GM18502 (cell line): ENCODE data around the gene SLC17A9.

Experiments
- ATAC-seq: cut with Tn5 transposase; IDR thresholded peaks from one replicate; pipeline ENCODE4 v1.9.1; 2021; ENCODE audit warnings: mild to moderate bottlenecking; ENCODE audit not compliant: unreplicated experiment, poor library complexity

SLC17A9 gene

DNA sequence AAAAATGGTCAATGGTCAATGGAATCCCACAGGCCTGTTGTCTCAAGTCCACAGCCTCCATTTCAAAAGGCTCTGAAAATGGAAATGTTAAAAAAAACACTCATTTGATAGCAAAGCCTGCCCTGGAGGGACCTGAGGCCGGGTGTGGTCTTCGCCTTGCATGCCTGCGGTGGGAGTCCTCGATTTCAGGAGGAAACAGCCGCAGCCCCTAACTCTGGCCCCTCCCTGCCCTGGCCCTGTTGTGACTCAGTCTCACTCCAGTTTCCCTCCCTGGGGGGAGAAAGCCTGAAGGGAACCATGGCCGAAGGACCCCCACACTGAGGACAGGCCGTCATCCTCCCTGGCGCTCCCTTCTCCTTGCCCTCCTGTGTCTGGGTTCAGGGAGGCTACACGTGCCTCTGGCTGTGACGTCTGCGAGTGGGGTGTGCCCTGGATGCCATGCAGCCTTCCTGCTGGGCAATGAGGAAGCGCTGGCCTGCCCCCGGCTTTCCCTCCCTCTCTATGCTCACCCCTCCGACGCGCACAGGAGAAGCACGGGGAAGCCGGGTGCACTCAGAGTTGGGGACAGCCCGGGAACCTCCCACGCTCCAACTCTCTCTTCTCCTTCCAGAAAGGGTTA, 45.0 kb downstream of the SLC17A9 start:
- ATAC-seq = no peak

DNA sequence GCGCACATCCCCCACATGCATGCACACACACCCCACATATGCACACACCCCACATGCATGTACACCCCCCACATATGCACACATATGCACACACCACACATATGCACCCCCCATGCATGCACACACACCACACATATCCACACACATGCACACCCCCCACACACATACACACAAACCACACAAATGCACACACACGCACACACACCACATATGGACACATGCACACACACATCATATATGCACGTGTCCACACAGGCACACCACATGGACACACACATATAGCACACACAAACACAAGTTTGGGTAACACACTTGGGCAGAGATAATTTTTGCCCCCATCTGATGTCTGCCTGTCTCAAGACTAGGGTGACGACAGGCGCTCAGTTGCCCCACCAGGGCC, 45.9 kb downstream of the SLC17A9 start:
- no peak for ATAC-seq

DNA sequence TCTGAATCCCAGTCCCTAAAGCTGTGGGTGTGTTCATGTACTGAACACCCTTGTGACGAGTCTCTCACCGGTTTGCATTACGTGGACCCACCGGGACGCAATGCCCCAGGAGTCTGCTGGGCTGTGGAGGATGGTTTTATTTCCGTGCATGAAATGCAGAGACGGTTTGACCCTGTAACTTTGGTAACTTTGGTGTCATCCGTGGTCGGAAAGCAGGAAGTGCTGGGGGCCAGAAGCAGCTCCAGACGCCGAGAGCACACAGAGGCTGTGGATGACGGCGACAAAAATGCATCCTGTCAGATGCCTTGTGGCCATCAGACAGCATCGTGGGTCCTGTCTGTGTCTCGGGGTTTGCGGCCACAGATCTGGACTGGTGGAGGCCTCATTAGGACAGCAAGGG, 47.1 kb downstream of the SLC17A9 start:
- ATAC-seq = no peak

DNA sequence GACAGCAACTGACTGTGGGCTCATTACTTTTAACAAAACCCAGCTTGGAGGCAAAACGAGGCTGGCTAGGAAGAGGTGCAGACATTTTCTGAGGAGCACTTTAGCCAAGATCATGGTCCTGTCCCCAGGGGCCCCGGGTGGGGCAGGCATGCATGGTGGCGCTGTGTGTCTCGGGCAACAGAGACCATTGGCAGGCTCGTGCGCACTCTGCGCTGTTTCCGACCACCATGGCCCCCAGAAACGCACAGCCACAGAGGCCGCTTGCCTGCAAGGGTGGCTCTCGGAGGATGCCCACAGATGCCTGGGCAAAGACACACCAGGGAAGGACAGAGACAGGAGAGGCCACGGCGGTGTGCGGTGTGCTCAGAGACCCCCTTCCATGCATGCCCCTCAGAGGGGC, 47.5 kb downstream of the SLC17A9 start:
- ATAC-seq = no peak

DNA sequence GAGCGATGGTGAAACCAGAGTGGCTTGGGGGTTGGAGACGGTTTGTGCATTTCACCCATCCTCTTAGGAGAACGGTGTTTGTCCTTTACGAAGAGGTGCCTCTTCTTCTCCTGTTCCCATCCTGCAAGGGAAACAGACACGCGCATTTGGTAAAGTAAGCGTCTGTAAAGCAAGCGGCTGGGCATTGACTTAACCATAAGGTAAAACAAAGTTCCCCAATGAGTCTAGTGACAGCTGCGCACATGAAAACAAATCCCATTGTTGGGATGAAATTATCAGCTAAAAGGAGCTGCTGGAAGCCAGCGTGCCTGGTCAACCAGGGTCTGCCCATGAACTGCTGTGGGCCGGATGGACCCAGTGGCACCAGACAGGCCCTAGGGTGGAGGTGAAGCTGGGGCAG, 48.4 kb downstream of the SLC17A9 start:
- no peak for ATAC-seq

DNA sequence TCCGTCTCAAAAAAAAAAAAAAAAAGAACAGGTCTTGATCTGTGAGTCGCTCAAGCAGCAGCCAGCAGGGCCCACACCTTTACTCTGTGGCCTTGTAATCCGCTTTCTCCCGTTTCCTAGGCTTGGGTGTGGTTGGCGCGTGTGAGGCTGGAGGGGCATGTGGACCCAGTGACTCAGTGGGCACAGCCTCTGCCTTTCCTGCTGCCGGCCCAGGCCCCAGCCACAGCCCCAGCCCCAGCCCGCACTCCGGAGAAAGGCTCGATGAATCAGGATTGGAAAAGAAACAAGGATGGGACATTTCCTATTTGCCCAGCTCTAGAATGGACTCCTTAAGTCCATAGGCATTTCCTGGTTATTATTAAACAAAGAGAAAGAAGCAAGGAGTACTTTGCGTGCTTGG, 50.0 kb downstream of the SLC17A9 start:
- ATAC-seq = no peak

DNA sequence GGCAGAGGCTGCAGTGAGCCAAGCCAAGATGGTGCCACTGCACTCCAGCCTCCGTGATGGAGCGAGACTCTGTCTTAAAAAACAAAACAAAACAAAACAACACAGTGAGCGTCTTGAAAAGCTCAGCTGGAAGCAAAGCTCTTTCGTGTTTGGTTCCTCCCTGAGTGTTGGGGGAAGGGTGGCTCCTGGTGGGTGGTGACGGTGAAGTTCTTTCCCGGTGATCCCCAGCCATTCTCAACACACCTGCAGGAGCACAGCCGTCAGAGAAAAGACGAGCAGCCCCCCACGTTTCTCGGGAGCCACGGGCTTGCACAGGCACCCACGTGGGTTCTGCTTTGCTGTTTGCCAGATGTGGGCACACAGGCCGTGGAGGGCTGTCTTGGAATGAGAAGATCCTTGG, 51.0 kb downstream of the SLC17A9 start:
- ATAC-seq = no peak

DNA sequence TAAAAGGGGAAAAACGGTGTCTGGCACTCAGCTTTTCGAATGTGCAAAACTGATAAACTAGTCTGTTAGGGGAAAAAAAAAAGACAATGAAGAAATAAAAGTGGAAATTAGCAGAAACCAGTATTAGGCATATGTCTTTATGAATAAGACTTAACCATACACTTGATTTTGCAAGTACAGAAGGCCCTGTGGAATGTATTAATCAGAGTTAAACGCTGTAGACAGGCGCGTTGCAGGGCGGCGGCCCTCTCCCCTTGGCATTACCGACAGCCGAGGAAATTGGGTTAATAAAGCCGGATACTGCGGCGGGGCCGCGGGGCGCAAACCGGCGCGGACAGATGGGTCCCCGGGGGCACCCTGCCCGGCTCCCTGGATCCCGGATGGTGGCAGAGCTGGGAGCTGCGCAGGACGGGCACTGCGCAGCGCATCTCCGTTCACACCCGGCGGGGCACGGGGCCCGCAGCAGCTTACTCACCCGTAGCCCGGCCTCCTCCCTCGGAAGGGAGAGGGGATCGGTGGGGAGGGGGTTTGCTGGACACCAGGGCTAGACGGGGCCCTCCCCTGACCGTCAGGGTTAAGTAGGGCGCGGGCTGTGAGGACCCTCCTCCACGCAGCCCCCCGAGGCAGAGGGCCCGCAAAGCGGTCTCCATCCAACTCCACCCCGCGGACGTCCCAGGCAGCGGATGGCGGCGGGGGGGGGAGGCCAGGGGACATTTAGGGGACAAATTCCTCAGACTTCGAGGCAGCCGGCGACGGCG, 52.3 kb downstream of the SLC17A9 start:
- ATAC-seq = no peak

DNA sequence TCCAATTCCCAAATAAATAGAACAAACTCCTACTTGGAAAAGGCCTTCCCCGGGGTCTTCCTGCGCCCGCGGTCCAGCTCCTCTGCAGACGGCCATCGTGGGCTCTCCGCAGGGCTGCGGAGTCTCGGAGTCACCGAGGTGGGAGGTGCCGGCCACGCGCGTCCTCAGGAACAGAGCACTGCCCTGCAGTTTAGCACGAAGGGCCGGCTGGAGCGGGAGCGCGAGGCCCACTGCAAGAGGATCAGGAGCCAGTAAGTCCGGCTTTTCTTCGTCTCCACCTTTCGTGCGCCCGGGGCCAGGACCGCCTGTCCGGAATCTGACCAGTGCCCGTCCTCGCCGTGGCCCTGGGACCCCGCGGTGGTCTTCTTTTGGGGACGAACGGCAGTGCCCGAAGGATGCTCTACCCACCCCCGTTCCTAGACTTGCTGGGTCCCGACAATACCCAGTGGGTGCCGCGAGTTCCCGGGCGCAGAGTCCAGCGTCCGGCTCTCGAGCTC, 52.9 kb downstream of the SLC17A9 start:
- ATAC-seq = no peak

DNA sequence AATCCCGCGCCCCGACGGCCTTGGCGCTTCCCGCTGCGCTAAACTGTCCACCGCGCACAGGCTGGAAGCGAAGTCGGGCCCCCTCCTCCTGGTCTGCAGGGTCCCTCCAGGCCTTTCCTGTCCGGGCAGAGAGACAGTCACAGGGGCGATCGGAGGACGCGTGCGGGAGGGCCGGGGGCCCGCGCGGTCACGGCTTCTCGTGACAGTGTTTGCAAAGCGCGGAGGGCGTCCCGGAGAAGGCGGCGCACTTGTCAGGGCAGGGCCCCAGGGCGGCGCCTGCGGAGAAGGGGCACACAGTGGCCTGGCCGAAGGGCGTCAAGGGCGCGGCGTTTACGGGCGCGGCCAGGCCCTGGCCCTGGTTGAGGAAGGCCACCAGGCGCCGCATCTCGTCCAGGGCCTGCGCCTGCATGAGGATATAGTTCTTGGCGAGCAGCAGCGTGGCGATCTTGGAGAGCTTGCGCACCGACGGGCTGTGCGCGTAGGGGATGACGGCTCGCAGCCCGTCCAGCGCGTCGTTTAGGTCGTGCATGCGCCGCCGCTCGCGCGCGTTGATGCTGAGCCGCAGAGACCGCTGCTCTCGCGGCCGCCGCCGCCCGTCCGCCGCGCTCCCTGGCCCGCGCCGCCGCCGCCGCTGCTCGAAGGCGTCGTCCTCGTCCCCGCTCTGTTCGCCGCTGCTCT, 53.5 kb downstream of the SLC17A9 start:
- ATAC-seq = no peak

DNA sequence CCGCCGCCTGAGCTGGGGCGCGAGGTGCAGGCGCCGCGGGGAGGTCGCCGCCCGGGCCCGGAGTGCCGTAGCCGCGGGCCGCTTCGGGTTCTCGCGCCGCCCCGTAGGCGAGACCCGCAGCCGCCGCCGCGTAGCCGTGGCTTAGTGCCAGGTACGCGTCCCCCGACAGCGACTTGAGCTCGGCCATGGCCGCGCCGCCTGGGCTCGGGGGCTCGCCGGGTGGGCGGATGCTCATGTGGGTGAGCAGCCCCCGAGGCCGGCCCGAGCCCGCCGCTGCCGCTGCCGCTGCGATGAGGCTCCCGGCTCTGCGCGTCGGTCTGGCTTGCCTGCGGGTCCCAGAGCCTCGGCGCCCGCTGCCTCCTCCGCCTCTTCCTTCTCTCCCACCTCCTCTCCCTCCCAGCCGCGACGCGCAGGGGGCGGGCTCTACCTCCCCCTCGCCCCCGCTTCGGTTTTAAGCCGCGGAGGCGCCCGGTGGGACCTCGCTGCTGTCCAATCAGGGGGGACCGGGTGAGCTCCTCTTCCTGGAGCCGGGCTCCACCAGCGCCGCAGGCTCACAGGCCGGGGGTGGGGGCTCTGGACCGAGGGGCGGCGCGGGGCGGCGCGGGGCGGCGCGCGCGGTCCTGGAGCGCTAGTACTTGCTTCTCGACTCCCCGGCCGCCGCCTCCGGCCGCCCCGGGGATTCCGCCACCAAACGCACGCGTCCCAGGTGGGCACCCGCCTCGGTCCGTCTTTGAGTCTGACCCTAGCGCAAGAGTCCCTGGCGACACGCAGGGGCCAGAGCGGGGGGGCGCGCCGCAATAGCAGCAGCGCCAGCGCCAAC, 54.2 kb downstream of the SLC17A9 start, which contains the start of gene BHLHE23:
Gene BHLHE23 (minus strand): TSS at position 425 of the 820 bp plus-strand sequence. CDS start 190 bp downstream, at position 235.
- no peak for ATAC-seq

DNA sequence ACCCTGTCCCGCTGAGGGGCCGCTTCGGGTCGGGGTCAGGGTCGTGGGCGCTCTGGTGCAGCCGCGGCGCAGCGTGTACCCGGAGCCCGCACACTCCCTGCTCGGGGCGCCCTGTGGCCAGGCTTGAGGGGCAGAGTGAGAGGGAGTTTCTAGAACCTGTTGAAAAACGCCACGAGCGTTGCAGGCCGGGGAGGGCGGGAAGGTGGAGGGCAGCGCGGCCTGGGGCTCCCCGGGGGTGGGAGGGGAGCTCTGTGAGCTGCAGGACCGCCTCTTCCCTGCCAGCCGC, 54.8 kb downstream of the SLC17A9 start:
- no peak for ATAC-seq

DNA sequence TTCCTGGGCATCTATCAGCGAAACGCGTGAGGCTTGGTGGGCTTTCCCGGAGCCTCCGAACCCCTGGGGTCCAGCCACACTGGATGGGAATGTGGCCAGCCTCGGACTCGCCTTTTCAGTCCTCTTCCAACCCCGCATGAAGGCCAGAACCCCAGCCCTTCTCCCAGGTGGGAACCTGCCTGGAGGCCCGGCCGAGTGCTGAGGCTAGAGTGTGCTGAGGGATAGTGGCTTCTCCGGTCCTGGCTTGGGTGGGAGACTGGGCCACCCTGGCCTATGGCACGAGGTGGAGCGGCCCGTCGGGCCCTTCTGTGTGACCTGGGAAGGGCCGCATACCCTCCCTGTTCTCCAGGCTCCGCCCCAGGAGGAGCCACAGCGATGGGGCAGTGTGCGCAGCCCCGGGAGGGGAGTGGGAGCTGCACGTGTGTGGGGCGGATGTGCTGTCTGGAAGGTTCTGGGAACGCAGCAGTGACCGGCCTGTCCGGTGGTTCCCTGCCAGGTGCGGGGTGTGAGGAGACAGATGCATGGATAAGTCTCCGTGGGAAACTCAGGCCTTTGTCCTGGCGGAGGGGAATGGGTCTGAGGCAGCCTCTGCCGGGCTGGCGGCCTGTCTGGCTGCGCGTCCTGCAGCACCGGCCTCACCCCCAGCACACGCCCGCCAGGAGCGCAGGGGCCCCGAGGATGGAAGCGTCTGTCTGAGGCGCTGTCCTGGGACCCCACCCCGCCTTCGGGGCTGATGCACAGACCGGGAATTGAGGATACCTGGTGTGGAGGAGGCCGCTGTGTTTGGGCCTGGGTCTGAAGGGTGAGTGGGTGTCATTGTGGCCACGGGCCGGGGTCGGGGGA, 55.4 kb downstream of the SLC17A9 start:
- no peak for ATAC-seq

DNA sequence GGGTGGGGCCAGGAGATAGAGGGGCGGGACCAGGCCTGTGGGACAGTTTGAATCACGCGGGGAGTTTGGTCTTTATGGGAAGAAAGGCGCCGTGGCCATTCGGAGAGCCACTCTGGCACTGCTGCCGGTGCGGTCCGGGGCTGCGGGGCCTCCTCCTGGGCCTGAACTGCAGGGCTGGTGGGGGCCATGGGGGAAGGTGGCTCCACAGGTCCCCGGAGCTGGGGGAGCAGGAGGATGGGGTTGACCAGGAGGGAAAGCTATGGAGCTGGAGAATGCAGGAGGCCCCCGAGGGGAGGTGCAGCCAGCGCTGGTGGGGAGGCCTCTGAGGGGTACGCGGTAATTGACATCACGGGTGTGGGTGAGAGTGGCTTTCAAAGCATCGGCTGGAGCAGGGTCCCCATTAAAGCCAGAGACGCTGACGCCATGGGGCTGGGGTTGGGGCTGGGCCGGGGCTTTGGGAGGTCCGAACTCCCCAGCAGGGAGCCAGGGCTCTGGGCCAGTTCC, 56.1 kb downstream of the SLC17A9 start:
- no peak for ATAC-seq

DNA sequence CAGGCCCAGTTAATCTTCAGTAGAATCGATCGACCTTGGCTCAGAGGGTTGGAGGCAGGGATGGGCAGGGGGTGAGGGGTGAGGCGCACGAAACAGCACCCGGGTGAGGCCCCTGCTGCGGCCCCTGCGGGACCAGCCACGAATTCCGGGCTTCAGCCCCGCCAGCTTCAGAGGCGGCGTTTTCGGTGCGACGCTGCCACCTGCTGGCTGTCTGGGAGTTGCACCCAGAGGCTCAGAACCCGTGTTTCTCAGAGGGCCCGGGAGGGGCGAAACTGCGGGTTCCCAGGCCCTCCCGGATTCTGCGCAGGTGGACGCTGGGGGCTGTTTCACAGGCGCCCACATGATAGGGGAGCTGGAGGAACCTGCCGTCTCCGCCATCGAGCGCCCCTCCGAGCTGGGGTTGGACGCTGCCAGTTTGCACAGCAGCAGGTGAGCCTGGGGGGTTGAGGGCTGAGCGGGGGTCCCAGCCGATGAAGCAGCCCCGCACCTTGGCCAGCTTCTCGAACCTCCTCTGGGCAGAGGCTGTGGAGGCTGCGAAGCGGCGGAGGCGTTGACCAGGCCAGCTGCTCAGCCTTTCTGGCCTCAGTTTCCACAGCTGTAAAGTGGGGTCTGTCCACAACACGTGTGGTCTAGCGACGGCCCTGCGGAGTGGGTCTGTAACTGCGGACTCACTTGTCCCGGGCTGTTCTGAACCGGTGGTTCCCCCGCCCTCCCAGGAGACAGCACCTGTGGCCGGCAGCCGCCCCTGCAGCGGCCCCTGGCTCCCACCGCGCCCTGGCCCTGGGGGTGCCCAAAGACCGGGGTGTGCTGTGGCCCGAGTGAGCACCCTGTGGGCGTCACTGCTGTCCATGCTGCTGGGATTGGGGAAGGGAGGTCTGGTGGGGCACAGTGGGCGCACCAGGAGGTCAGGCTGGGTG, 56.8 kb downstream of the SLC17A9 start:
- ATAC-seq = peak; percentile 43

DNA sequence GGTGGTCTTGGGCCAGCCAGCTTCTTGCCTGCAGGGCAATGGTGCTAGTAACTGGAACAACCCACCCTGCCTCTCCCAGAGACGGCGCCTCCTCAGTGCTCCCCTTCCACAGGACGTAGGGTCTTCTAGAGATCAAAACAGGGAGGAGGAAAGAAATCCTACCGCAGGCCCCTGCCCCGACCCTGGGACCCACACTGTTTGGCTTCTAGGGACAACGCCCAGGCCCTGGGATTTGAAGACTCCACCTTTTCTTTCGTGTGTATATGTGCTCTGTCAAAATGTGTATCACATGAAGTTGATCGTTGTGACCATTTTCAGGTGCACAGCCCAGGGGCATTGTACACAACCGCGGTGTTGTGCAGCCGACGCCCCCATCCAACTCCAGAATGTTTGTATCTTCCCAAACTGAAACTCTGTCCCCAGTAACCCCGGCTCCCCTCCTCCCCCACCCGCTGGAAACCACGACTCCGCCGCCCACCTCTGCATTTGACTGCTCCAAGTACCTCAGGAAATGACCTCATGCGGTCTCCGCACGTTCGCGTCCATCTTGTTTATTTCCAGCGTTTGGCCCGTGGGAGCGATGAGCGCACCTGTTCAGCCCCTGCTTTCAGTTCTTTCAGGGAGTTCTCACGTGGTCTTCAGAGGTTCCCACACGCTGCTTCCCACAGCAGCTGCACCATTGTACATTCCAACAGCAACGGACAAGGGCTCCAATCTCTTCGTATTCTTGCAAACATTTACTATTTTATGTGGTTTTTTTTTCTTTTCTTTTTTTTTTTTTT, 57.7 kb downstream of the SLC17A9 start:
- ATAC-seq = peak; percentile 57

DNA sequence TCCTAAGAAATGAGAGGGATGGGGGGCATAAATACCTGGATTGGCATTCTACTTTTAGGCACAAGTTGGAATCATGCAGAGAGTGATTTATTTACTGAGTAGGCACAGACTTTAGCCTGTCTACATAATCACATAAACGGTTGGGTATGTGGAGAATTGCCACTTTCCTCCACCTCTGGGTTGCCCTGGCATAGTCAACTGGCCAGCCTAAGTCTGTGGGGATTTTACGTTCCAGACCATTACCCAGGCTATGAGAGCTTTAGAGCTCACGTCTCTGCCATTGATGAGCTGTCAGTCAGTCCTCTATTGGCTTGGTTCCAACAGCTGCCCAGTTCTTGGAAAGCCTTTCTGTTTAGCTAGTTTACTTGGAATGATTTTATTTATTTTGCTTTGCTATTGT, 59.3 kb downstream of the SLC17A9 start:
- ATAC-seq = no peak

DNA sequence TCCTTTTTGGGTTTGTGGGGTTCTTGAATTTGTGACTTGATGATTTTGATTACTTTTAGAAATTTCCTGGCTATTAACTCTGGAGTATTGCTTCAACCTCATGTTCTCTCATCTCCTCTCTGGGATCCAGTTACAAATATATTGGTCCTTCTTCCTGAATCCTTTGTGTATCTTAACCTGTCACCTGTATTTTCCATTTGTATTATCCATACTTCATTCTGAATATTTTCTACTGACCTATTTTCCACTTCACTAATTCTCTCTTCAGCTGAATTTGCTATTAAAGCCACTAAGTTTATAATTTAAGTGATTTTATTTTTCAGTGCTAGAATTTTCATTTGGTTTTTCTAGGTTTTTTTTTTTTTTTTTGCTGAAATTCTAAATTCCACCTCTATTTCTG, 60.7 kb downstream of the SLC17A9 start:
- no peak for ATAC-seq
